Endothelial cell of umbilical vein (primary cell): ENCODE data around the gene CD86. TPM values are rescaled to one million over a fixed set of nuclear protein-coding genes. Genes with fewer than 3 reads are reported as not detected.

ENCODE experiments used
- BruUV-seq: library from RNA; stranded (reverse); fragments of 400-500 nt; replicated peaks from 2 replicates; lab custom pipeline; 2021; lab: Mats Ljungman, UMichigan
- CTCF ChIA-PET: fragments of 300-600, 350-600 bp; sonication (Branson Sonifier 250); formaldehyde crosslinking; loops from one replicate; lab custom pipeline; 2021; ENCODE audit warnings: antibody characterized with exemption, inconsistent platforms; lab: Charles Lee
- POLR2A ChIA-PET: fragments of 300-600, 350-600 bp; sonication (Branson Sonifier 250); formaldehyde crosslinking; loops from one replicate; lab custom pipeline; 2021; ENCODE audit warnings: antibody characterized with exemption, inconsistent platforms; lab: Charles Lee
- DNase-seq: peaks from one replicate; pipeline ENCODE4 v3.0.0-alpha.2; 2011; ENCODE audit warnings: low read depth, low spot score
- FAIRE-seq: peaks from 2 replicates; lab custom pipeline; 2011; peaks lifted over from hg19 to GRCh38; lab: Jason Lieb, UNC
- H2AFZ ChIP-seq: 2 replicates; pipeline ENCODE4 v1.6.0; 2012; ENCODE audit warnings: low read depth, low read length, control low read depth, inconsistent platforms
- H3K27ac ChIP-seq: 2 replicates; pipeline ENCODE4 v1.5.1; 2011; ENCODE audit warnings: low read depth, mild to moderate bottlenecking, control low read depth, low read length, moderate library complexity; ENCODE audit not compliant: insufficient read depth
- H3K27me3 ChIP-seq, 2 experiments: 2 replicates each; pipeline versions ENCODE4 v1.6.0 to v1.6.1; 2011; ENCODE audit warnings: low read length in 2 of 2, mixed read lengths in 1 of 2; ENCODE audit not compliant: control insufficient read depth in 2 of 2, insufficient read depth in 2 of 2
- H3K36me3 ChIP-seq, 2 experiments: 2 replicates in 1 of 2; 3 replicates in 1 of 2; pipeline ENCODE4 v1.5.1; 2011; ENCODE audit warnings: low read length in 2 of 2, mild to moderate bottlenecking in 1 of 2, moderate library complexity in 1 of 2; ENCODE audit not compliant: control insufficient read depth in 2 of 2, insufficient read depth in 2 of 2; ENCODE audit errors: extremely low read depth in 1 of 2
- H3K4me1 ChIP-seq: 3 replicates; pipeline ENCODE4 v1.5.1; 2011; ENCODE audit warnings: mild to moderate bottlenecking, low read length; ENCODE audit not compliant: control insufficient read depth, insufficient read depth; ENCODE audit errors: extremely low read depth
- H3K4me2 ChIP-seq: 2 replicates; pipeline ENCODE4 v1.6.1; 2011; ENCODE audit warnings: low read length, control low read depth, mixed read lengths; ENCODE audit not compliant: insufficient read depth
- H3K4me3 ChIP-seq, 3 experiments: fragments of 200-600 bp in 1 of 3; sonication (generic), shearing (Covaris generic) in 1 of 3; replicated peaks in 1 of 3; 2 replicates each; pipeline ENCODE4 v1.5.1; 2011 to 2016; ENCODE audit warnings: control low read depth in 3 of 3, low read length in 3 of 3, mild to moderate bottlenecking in 2 of 3, inconsistent platforms in 1 of 3, low read depth in 1 of 3, moderate library complexity in 1 of 3; ENCODE audit not compliant: insufficient read depth in 1 of 3
- H3K79me2 ChIP-seq: 2 replicates; pipeline ENCODE4 v1.6.0; 2012; ENCODE audit warnings: low read length, inconsistent platforms; ENCODE audit not compliant: control insufficient read depth, insufficient read depth
- H3K9ac ChIP-seq: replicated peaks from 2 replicates; pipeline ENCODE3; 2011; ENCODE audit warnings: low read length, control low read depth; ENCODE audit not compliant: insufficient read depth; ENCODE audit errors: extremely low read depth
- H3K9me1 ChIP-seq: replicated peaks from 3 replicates; pipeline ENCODE4 v1.6.0; 2011; ENCODE audit warnings: mild to moderate bottlenecking, low read length; ENCODE audit not compliant: control insufficient read depth, insufficient read depth; ENCODE audit errors: extremely low read depth
- H3K9me3 ChIP-seq: replicated peaks from 2 replicates; pipeline ENCODE4 v1.5.1; 2012; ENCODE audit warnings: low read length, inconsistent platforms; ENCODE audit not compliant: control insufficient read depth, insufficient read depth
- H4K20me1 ChIP-seq: replicated peaks from 2 replicates; pipeline ENCODE3; 2011; ENCODE audit warnings: mild to moderate bottlenecking, low read length; ENCODE audit not compliant: control insufficient read depth, insufficient read depth; ENCODE audit errors: extremely low read depth
- EZH2 ChIP-seq: IDR thresholded peaks from 2 replicates; pipeline ENCODE4 v1.6.1; 2012; ENCODE audit warnings: borderline replicate concordance, low read depth, mild to moderate bottlenecking, moderate library complexity, low read length, inconsistent platforms; ENCODE audit not compliant: severe bottlenecking
- FOS ChIP-seq: IDR thresholded peaks from 2 replicates; pipeline ENCODE4 v1.6.1; 2011; ENCODE audit warnings: mild to moderate bottlenecking, low read length, moderate library complexity, borderline replicate concordance; ENCODE audit not compliant: insufficient read depth
- GATA2 ChIP-seq: IDR thresholded peaks from 2 replicates; pipeline ENCODE4 v1.7.0; 2011; ENCODE audit warnings: low read depth, mild to moderate bottlenecking, moderate library complexity, mixed read lengths, low read length; ENCODE audit not compliant: insufficient read length, insufficient read depth
- JUN ChIP-seq: IDR thresholded peaks from 2 replicates; pipeline ENCODE4 v1.6.1; 2011; ENCODE audit warnings: borderline replicate concordance, low read depth; ENCODE audit not compliant: insufficient read length, insufficient read depth
- MYC ChIP-seq: IDR thresholded peaks from one replicate; pipeline ENCODE4 v1.6.1; 2011; ENCODE audit warnings: mild to moderate bottlenecking, low read depth, low read length
- POLR2A ChIP-seq: IDR thresholded peaks from 2 replicates; pipeline ENCODE4 v1.6.1; 2012; ENCODE audit warnings: low read depth, mild to moderate bottlenecking, control low read depth, low read length
- POLR2AphosphoS5 ChIP-seq: IDR thresholded peaks from 2 replicates; pipeline ENCODE4 v1.6.1; 2012; ENCODE audit warnings: low read depth, mild to moderate bottlenecking, control low read depth, low read length, moderate library complexity; ENCODE audit not compliant: insufficient read depth
- dilution Hi-C: fragments of 300-500 bp; cut with MboI; formaldehyde crosslinking; loops from one replicate; pipeline ENCODE4 v1.15.0; 2019; ENCODE audit warnings: low sequenced_read_pairs; ENCODE audit not compliant: extremely low pct_ligation_motif_present
- intact Hi-C: fragments of 100-400 bp; cut with micrococcal nuclease; formaldehyde crosslinking; loops from one replicate; pipeline ENCODE4 v1.10.0; 2022
- polyA plus RNA-seq, 4 experiments: library from polyadenylated mRNA; depleted of rRNA in 3 of 4; stranded (reverse) in 3 of 4; unstranded in 1 of 4; fragments of >200 nt; gene quantifications; 2 replicates each; pipeline versions ENCODE4 v1.2.1 to v1.2.3, GENCODE V29; 2011 to 2012; ENCODE audit warnings: missing spikeins in 1 of 4
- total RNA-seq: library from RNA; stranded (reverse); gene quantifications from 2 replicates; pipeline ENCODE4 v1.2.3, GENCODE V29; 2021
- TF ChIP-seq, protein P1 (sequence below): IDR thresholded peaks from 2 replicates; pipeline ENCODE4 v1.6.1; 2011; ENCODE audit not compliant: insufficient read depth, insufficient read length
- TF ChIP-seq, protein P2 (sequence below), 2 donors: IDR thresholded peaks; 1 replicate in 1 of 2; 2 replicates in 1 of 2; pipeline ENCODE4 v1.5.1; 2011; ENCODE audit warnings: low read length in 2 of 2, mild to moderate bottlenecking in 2 of 2, moderate library complexity in 2 of 2, control low read depth in 1 of 2, inconsistent platforms in 1 of 2, low read depth in 1 of 2; ENCODE audit not compliant: insufficient read depth in 1 of 2; ENCODE audit errors: extremely low read depth in 1 of 2

The CD86 gene
- total and polyA plus RNA-seq, 2 donors (not counting 3 experiments of a cell fraction or from before 2014, with no cell fraction given), result not detected

DNA sequence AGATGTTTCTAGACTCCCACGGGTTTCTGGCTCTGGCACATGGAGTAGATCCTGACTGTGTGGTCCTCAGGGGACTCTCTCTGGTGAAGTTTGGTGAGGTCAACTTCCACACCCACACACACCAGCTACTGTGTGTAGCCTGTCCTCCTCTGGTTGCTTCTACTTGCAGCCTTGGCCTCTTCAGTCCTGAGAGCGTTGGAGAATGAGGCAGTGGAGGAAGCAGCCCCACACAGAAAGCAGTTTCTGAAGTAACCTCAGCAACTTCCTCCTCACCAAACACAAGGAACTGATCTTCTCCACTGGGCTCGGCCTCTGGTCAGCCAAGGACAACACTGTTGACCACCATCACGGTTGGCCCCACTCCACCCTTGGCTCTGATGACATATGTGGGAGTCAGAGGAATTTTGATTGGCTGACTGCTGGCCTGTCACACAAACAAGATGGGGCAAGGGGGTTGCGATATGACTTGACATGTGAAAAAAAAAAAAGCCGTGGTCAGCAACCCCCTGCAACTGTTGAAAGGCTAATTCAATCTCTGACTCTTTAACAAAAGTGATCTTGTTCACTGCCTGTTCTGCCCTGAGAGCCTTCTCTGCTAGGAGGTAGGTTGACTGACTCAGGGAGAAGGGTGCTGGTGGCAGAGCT lies 19.6 kb downstream of the CD86 start:
- H3K4me3 ChIP-seq, result no peak overlapping the region
- no peak for TF ChIP-seq POLR2A
- TF ChIP-seq EZH2, result no peak
- TF ChIP-seq JUN, result no peak
- no peak for TF ChIP-seq POLR2AphosphoS5
- TF ChIP-seq, protein P1, sequence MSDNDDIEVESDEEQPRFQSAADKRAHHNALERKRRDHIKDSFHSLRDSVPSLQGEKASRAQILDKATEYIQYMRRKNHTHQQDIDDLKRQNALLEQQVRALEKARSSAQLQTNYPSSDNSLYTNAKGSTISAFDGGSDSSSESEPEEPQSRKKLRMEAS, result no peak
- no peak for TF ChIP-seq FOS
- TF ChIP-seq, protein P2, sequence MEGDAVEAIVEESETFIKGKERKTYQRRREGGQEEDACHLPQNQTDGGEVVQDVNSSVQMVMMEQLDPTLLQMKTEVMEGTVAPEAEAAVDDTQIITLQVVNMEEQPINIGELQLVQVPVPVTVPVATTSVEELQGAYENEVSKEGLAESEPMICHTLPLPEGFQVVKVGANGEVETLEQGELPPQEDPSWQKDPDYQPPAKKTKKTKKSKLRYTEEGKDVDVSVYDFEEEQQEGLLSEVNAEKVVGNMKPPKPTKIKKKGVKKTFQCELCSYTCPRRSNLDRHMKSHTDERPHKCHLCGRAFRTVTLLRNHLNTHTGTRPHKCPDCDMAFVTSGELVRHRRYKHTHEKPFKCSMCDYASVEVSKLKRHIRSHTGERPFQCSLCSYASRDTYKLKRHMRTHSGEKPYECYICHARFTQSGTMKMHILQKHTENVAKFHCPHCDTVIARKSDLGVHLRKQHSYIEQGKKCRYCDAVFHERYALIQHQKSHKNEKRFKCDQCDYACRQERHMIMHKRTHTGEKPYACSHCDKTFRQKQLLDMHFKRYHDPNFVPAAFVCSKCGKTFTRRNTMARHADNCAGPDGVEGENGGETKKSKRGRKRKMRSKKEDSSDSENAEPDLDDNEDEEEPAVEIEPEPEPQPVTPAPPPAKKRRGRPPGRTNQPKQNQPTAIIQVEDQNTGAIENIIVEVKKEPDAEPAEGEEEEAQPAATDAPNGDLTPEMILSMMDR (IDR thresholded peaks at IDR 0.05; ENCODE audit: extremely low read depth in 1 of 2, insufficient read depth in 1 of 2, low read depth in 1 of 2, low read length in 2 of 2), result no peak
- no peak for TF ChIP-seq GATA2
- no peak for TF ChIP-seq MYC
- H3K4me1 ChIP-seq, result peaks cover 5% of the 10 kb centered on the region
- H2AFZ ChIP-seq, result no peak overlapping the region
- dilution Hi-C loops, result no loop called here
- no peaks in the 10 kb centered on the region for H3K9me3 ChIP-seq
- no peaks in the 10 kb centered on the region for H4K20me1 ChIP-seq
- ChIA-PET CTCF (no interaction called here), POLR2A (no interaction called here)
- no peaks in the 10 kb centered on the region for H3K79me2 ChIP-seq
- no peak overlapping the region for H3K4me2 ChIP-seq
- FAIRE-seq (no peak), DNase-seq (no peak)
- no peaks in the 10 kb centered on the region for H3K36me3 ChIP-seq
- no peak overlapping the region for H3K9ac ChIP-seq
- H3K27me3 ChIP-seq, result peaks cover 0 to 4% of the 10 kb centered on the region in 2 experiments
- H3K9me1 ChIP-seq, result no peaks in the 10 kb centered on the region
- intact Hi-C loops, result no loop called here
- no TSS peak for BruUV-seq
- H3K27ac ChIP-seq, result no peak overlapping the region
